ENCODE measurements around the gene CELF4.

CELF4 gene

DNA sequence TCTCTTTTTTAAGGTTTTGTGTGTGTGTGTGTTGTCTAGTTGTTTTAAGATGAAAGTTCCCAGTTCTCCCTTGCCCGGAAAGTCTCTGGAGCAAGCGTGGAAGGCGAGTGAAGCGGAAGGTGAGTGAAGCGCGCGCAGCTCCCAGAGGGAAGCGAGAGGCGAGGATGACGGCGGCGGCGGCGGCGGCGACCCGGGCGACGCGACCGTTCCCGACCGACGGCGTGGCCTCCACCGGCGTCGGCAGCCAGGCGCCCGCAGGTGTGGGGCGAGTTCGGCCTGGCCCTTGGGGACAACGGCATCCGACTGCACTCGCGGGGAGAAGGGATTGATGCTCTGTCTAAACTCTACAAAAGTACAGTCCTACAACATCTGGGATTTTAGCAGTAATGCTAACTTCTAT is 321.9 kb downstream of the CELF4 start:
- TF ChIP-seq CTCF (conservative IDR thresholded peaks at IDR 0.05; ENCODE audit: low read length) = no peak
- no peak overlapping the region for H3K4me3 ChIP-seq (ENCODE audit: low read length)
- no peak for DNase-seq (ENCODE audit: low read depth)

GRCh38 chr18:37242826-37243560 is 322.6 kb downstream of the CELF4 start:
- DNase-seq (ENCODE audit: low read depth) = no peak
- H3K4me3 ChIP-seq (ENCODE audit: low read length) = no peak overlapping the region
- no peak for TF ChIP-seq CTCF (conservative IDR thresholded peaks at IDR 0.05; ENCODE audit: low read length)

DNA sequence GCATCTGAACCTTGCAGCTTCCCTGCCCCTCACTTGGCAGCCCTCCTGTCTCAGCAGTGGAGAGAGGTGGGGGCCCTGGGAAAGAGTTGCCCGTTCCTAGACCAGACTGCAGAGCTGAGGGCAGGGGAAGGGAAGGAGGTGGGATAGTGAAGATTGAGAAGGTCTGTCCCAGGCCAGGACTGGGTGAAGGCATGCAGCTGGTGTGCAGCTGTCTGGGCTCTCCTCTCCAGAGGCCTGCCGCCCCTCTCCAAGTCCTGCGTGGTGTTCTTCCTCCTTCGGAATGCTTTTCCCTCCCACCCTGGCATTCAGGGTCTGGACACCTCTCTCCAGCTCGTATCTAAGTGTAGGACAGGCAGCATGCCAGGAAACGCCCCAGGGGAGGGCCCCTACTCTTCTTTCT is 323.5 kb downstream of the CELF4 start:
- H3K4me3 ChIP-seq (ENCODE audit: low read length) = no peak overlapping the region
- DNase-seq (ENCODE audit: low read depth) = no peak
- no peak for TF ChIP-seq CTCF (conservative IDR thresholded peaks at IDR 0.05; ENCODE audit: low read length)

GRCh38 chr18:37238282-37239108 is 327.1 kb downstream of the CELF4 start:
- DNase-seq (ENCODE audit: low read depth) = no peak
- no peak for TF ChIP-seq CTCF (conservative IDR thresholded peaks at IDR 0.05; ENCODE audit: low read length)
- no peak overlapping the region for H3K4me3 ChIP-seq (ENCODE audit: low read length)

DNA sequence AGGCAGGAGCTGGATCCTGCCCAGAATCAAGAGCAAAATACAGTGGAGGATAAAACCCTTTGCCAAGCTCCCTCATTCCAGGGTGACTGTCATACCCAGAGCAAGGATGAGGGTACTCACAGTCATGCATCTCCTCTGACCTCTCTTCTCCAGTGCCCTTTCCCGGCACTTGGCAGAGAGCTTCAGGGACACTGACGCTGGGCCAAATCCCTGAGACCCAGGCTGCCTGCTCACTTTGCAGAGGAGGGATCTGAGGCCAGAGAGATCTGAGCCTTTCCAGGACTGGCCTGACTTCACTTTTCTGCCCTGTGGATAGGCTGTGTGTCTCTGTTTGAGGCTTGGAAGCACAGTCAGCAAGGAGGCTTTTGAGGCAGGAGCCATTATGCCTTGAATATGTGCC is 330.0 kb downstream of the CELF4 start:
- no peak overlapping the region for H3K4me3 ChIP-seq (ENCODE audit: low read length)
- TF ChIP-seq CTCF (conservative IDR thresholded peaks at IDR 0.05; ENCODE audit: low read length) = no peak
- no peak for DNase-seq (ENCODE audit: low read depth)

GRCh38 chr18:37231251-37231650 is 334.3 kb downstream of the CELF4 start:
- no peak for DNase-seq (ENCODE audit: low read depth)
- no peak for TF ChIP-seq CTCF (conservative IDR thresholded peaks at IDR 0.05; ENCODE audit: low read length)

DNA sequence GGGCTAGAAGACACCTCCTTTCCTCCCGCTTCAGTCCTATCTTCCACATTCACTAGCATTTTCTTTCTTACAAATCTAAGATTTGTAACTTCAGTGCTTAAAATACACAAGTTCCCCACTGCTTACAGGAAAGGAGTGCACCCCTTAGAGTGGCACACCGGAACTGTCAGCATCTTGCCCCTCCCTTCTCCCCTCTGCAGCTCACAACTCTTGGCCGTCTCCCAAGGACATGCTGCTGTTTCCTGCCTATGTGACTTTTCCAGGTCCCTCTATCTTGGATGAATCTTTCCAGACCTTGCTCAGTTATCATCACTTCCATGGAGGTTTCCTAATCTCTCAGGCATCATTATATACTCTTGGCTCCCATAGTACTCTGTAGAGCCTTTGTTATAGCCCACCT is 334.8 kb downstream of the CELF4 start:
- no peak for TF ChIP-seq CTCF (conservative IDR thresholded peaks at IDR 0.05; ENCODE audit: low read length)
- H3K4me3 ChIP-seq (ENCODE audit: low read length) = no peak overlapping the region
- no peak for DNase-seq (ENCODE audit: low read depth)

More at GRCh38 chr18:37231251-37231650, 334.3 kb downstream of the CELF4 start:
- no peak overlapping the region for H3K4me3 ChIP-seq (ENCODE audit: low read length)

Data from AG10803 (cell line).